ENCODE results near the gene RPS10.
A peak's percentile ranks its signal among the peaks of the same experiment; 100 is the strongest.

The RPS10 gene

GRCh38 chr6:34425498-34426410 is at the start of gene RPS10:
RPS10 (minus strand) TSS chr6:34426069; CDS start chr6:34425221, 848 bp downstream.
- DNase-seq = peak; percentile 96

DNA sequence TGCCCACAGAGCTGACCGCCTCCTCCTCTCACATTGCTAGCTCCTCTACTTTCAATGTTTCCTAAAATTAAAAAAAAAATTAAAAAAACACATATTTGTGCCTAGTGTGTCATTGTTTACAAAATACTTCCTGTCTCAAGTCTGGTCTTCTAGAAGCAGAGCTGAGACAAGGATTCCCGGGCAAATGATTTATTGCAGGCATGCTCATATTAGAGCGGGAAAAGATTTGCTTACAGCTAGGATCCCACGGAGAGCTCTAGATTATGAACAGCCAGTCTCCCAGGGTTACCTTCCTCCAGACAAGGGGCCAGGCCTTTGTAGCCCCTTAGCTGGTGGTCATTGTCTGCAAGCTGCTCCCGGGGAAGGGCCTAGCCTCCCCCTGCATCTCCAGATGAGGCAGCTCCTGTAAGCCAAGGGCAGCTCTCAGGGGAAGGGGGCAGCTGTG is 49.4 kb upstream of the RPS10 start:
- DNase-seq = no peak

DNA sequence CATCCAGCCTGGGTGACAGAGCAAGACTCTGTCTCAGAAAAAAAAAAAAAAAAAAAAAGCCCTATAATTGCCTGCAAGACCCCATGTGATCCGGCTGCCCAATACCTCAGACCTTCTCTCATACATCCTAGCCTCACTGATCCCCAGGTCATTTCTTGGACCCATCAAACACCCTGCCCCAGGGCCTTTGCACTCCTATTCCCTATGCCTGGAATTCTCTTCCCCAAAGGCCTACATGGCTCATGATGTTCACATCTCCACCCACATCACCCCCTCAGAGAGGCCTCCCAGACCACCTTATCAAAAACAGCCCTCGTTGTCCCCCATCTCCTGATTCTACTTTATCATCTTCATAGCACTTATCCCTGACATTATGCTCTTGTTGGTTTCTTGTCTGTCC is 48.9 kb upstream of the RPS10 start:
- no peak for DNase-seq

- no peak for DNase-seq
These were observed 48.1 kb upstream of the RPS10 start for GRCh38 chr6:34473967-34474366.

DNA sequence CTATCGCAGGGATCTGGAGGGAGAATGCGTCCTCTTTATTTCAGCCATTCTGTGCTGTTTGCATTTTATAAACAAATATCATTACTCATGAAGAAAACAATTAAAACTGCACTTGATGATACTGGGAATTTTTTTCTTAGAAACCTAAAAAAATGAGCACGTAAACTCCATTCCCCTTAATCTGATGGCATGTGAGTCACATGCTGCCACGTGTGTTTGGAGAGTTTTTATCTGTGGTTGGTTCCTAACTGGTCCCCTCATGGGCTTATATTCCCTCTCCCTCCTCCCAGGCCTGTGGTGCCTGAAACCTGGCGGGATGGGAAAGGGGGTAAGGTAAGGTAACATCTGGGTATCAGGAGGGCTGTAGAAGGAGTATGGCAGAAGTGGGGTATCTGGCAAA is 46.6 kb upstream of the RPS10 start:
- DNase-seq = no peak

DNA sequence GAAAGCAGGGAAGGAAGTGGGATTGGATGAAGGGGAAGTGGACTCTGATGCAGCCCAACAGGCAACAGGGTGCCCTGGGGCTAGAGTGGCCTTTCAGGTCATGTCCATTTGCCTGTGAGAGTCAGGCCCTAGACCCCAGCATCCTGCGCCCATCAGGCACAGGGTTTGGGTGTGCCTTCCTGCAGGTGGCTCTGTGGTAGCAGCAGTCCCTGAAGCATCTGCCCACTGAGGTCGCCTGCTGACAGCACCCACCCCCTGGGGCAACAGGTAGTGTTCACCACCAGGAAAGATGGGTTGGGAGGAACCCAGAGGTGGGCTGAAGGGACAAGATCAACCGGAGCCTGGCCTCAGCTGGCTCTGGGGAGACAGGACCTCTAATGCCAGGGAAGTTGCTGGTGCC is 43.6 kb upstream of the RPS10 start:
- no peak for DNase-seq

DNA sequence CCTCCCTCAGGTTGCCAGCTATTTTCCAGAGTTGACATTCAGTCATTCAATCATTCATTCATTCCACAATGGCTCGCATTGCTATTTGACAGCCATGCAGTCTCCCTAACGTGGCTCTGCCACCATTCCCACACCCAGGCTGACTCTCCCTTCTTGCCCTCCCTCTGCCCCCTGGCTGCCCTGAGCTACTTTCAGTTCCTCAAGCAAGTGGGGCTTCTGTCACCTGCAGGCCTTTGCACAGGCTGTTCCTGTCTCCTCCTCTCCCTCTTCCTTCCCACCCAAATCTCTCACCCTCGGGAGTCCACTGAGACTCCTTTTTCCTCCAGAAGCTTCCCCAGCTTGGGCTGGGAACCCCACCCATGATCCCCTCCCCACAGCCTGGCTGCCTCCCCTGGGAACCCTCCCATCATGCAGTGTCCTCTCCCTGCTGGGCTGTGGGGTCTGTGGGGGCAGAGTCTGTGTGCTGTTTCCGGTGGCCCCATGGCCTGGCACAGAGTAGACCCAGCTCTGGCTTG is 42.6 kb upstream of the RPS10 start:
- DNase-seq = no peak

- DNase-seq = no peak
These were observed 40.6 kb upstream of the RPS10 start for GRCh38 chr6:34466242-34467185.

GRCh38 chr6:34465531-34466241 is 39.8 kb upstream of the RPS10 start, which contains the start of gene PACSIN1:
PACSIN1 (plus strand) TSS chr6:34466076; CDS start chr6:34526306, 60,230 bp downstream.
- DNase-seq = peak; percentile 53

DNA sequence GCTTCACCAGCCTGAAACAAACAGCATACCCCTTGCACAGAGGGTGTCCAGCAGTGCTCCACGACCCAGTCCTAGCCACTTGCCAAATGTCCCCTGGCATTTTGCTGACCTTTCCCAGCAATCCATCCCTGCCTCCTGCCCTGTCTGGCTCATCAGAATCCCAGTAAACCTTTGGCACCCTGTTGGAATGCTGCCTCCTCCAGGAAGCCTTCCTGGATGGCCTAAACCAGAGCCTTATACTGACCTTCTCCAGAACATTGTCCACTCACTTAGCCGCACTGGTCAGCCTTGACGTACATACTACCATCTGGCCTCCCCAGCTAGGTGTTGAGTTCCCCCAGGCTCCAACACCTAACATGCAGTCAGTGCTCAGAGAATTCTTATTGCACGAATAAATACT is 38.0 kb upstream of the RPS10 start:
- DNase-seq = no peak

GRCh38 chr6:34463299-34463698 is 37.4 kb upstream of the RPS10 start:
- DNase-seq = no peak

GRCh38 chr6:34462551-34462971 is 36.7 kb upstream of the RPS10 start:
- peak; percentile 48 for DNase-seq

DNA sequence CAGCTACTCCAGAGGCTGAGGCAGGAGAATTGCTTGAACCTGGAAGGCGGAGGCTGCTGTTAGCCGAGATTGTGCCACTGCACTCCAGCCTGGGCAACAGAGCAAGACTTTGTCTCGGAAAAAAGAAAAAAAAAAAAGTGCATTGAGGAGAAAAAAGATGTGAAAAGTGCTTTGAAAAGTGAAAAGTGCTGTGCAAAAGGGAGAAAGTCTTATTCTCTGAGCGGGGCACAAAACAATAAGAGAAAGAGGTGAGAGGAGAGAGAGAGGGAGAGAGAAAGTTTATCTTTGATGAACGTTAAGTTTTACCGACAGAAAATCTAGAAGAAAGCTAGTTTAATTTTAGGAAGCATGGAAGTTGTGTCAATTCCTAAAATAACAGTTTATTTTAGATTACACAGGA is 36.1 kb upstream of the RPS10 start:
- DNase-seq = no peak

- no peak for DNase-seq
These were observed 35.1 kb upstream of the RPS10 start for GRCh38 chr6:34460796-34461507.

GRCh38 chr6:34459899-34460593 is 34.2 kb upstream of the RPS10 start:
- peak; percentile 88 for DNase-seq

DNA sequence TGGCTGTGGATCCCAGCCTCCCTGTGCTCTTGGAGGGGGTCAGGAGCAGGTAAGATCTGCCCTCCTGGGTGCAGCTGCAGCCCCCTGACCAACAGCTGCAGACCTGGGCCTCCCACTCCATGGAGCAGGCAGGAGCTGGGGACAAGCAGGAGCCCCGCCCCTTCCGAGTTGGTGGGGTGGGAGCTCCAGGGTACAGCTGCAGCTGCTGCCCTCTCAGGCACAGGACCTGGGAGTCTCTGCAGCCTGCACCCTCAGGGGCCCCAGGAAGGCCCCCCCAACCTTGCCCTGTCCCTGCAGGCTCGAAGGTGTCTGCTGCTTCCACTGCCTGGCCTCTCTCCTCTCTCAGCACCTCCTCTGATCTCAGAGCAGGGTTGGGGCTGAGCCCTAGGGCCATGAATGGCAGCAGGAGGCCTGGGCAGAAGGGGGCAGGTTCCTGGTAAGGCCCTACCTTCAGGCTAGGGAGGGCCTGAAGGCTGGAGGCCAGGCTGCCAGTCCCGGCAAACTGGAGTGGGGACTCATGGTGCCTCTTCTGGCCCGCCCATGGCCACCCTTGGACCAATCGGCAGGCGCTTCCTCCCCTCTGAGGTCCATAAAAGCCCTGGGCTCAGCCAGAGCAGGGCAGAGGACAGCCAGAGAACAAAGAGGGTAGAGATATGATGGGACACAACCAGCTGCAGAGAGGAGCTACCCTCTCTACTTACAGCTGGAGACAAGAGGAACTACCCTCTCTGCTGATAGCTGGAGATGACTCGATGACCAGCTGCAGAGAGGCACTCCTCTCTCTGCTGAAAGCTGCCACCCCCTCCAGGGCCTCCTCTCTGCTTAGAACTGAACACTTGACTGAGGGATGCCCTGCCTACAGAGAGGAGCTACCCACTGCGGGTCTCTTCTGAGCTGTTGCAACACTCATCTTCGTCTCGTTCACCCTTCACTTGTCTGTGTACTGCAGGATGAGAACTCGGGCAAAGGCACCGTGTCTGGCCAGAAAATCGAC is 32.2 kb upstream of the RPS10 start:
- DNase-seq = no peak

GRCh38 chr6:34457382-34457741 is 31.5 kb upstream of the RPS10 start:
- DNase-seq = peak; percentile 40

- no peak for DNase-seq
These were observed 30.0 kb upstream of the RPS10 start for GRCh38 chr6:34455831-34456230.

- DNase-seq = no peak
These were observed 25.3 kb upstream of the RPS10 start for GRCh38 chr6:34451192-34451591.

DNA sequence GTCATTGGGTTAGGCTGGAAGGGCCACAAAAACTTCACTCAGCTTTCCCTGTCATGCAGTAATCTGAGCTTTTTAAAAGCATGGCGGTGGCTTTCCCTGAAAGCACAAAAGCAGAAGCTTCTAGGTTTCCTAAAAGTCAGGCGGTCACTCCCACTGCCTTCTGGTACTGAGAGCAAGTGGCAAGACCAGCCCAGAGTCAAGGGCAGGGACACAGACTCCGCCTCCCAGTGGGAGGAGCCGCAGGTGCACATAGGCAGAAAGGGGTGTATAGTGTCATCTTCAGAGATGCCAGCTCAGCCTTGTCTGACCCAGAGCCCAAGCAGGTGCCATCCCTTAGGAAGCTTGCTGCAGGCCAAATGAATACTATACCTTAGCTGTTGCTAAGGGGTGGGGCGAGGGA is 22.0 kb upstream of the RPS10 start:
- no peak for DNase-seq

Data from hematopoietic multipotent progenitor cell treated with erythropoietin and hydrocortisone succinate and interleukin-3 and kit ligand, for 6 days (in vitro differentiated cells).